ENCODE measurements around the gene NAA60. TPM values are rescaled to one million over a fixed set of nuclear protein-coding genes. Genes with fewer than 3 reads are reported as not detected.

NAA60 gene
- total RNA-seq, 2 donors from 2014 or later, result 28.3 to 36.3 TPM

DNA sequence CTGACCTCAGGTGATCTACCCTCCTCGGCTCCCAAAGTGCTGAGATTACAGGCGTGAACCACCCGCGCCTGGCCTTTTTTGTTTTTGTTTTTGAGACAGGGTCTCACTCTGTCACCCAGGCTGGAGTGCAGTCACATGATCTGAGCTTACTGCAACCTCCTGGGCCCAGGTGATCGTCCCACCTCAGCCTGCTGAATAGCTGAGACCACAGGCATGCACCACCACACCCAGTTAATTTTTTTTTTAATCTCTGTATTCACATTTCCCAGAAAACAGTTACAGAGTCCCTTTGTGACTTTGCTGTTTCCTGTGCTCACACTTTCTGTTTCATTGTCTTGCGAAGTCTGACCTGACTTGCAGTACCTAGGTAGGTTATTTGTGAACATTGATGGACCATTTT lies 60.0 kb downstream of the NAA60 start:
- TF ChIP-seq CTCF (IDR thresholded peaks at IDR 0.05) (no peak), POLR2A (IDR thresholded peaks at IDR 0.05) (no peak)
- intact Hi-C loops (cut with DNase I), result no loop called here
- H3K9me3 ChIP-seq, result no peaks in the 10 kb centered on the region
- DNase-seq, result no peak
- 78 to 88% methylated on average over 6 of the region's 6 CpGs for WGBS, 2 donors
- H3K4me3 ChIP-seq, result no peak overlapping the region
- H3K27ac ChIP-seq, result no peak overlapping the region
- ATAC-seq, result no peak
- peaks cover 0 to 10% of the 10 kb centered on the region in 2 donors for H3K36me3 ChIP-seq (replicated peaks in 1 of 2; ENCODE audit: insufficient read depth in 1 of 2, low read depth in 2 of 2)
- H3K4me1 ChIP-seq, result peaks cover 14% of the 10 kb centered on the region
- H3K27me3 ChIP-seq, result no peaks in the 10 kb centered on the region

- Histone ChIP-seq H3K4me3 (no peak overlapping the region), H3K27me3 (no peaks in the 10 kb centered on the region), H3K4me1 (no peaks in the 10 kb centered on the region), H3K9me3 (no peaks in the 10 kb centered on the region), H3K27ac (no peak overlapping the region), H3K36me3 (replicated peaks in 1 of 2; ENCODE audit: insufficient read depth in 1 of 2, low read depth in 2 of 2) (peaks cover 0 to 30% of the 10 kb centered on the region in 2 donors)
- ATAC-seq (no peak), DNase-seq (no peak)
- 85 to 94% methylated on average over 7 of the region's 7 CpGs for WGBS, 2 donors
- no peak for TF ChIP-seq POLR2A (IDR thresholded peaks at IDR 0.05)
- TF ChIP-seq CTCF (IDR thresholded peaks at IDR 0.05), result no peak
- intact Hi-C loops (cut with DNase I), result no loop called here
Observed at GRCh38 chr16:3508736-3509135, 65.3 kb downstream of the NAA60 start.

DNA sequence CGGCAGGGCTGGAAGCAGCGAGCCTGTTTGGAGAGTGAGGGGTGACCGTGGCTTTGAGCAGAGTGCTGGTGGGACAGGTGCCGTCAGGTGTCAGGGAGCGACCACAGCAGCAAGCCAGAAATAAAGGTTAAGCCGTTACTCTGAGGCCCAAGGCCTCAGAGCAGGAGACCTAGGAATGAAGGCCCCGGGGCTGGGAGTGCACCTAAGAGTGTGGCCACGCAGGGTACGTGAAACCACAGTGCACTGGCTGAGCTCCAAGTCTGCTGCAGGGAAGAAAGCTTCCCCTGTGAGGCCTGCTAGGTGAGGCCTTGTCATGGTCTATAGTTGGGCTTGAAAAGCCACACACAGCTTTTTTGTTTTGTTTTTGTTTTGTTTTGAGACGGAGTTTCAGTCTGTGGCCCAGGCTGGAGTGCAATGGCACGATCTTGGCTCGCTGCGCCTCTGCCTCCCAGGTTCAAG lies 66.0 kb downstream of the NAA60 start:
- Histone ChIP-seq H3K27ac (no peak overlapping the region), H3K27me3 (no peaks in the 10 kb centered on the region), H3K9me3 (no peaks in the 10 kb centered on the region), H3K4me3 (no peak overlapping the region), H3K4me1 (no peaks in the 10 kb centered on the region), H3K36me3 (replicated peaks in 1 of 2; ENCODE audit: insufficient read depth in 1 of 2, low read depth in 2 of 2) (peaks cover 0 to 30% of the 10 kb centered on the region in 2 donors)
- 85 to 93% methylated on average over 11 to 13 of the region's 13 CpGs for WGBS, 2 donors
- ATAC-seq (no peak), DNase-seq (peak in 1 of 4 donors; percentile 42)
- intact Hi-C loops (cut with DNase I), result no loop called here
- no peak for TF ChIP-seq CTCF (IDR thresholded peaks at IDR 0.05)
- TF ChIP-seq POLR2A (IDR thresholded peaks at IDR 0.05), result no peak

DNA sequence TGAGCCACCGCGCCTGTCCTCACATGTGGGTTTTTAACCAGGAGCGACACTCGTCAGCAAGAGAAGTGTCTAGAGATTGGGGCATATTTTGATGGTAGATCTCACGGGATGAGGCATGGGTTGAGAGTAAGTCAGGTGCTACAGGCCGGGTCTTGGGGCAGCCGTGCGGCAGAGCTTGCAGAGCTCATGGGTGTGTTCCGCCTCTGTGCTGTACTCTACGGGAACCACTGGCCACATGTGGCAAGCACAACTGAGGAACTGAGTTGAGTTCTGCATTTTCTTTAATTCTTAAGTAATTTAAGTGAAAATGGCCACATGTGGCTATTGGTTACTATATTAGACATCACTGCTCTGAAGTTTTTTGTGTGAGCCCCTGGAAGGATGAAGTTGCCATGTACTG lies 66.9 kb downstream of the NAA60 start:
- WGBS, 2 donors, result 97% methylated on average over 9 to 10 of the region's 10 CpGs

More for the DNA sequence above, 66.9 kb downstream of the NAA60 start:
- Histone ChIP-seq H3K4me3 (no peak overlapping the region), H3K4me1 (no peaks in the 10 kb centered on the region), H3K36me3 (replicated peaks in 1 of 2; ENCODE audit: insufficient read depth in 1 of 2, low read depth in 2 of 2) (peaks cover 0 to 30% of the 10 kb centered on the region in 2 donors), H3K27me3 (no peaks in the 10 kb centered on the region), H3K27ac (no peak overlapping the region), H3K9me3 (no peaks in the 10 kb centered on the region)
- no peak for DNase-seq
- ATAC-seq, result no peak
- no peak for TF ChIP-seq CTCF (IDR thresholded peaks at IDR 0.05)
- no peak for TF ChIP-seq POLR2A (IDR thresholded peaks at IDR 0.05)
- intact Hi-C loops (cut with DNase I), result no loop called here

All from body of pancreas (tissue), 4 donors.